Lung (tissue), 12 donors: Measurements from ENCODE around the gene BRMS1L. TPM values are rescaled to one million over a fixed set of nuclear protein-coding genes. Genes with fewer than 3 reads are reported as not detected.
A peak's percentile ranks its signal among the peaks of the same experiment; 100 is the strongest.

Experiments used
- ATAC-seq: fragments of 200-7000 bp; cut with Tn5 transposase; one replicate; pipeline ENCODE4 v1.9.1; 2020; ENCODE audit warnings: moderate number of reproducible peaks; ENCODE audit not compliant: insufficient read depth, low FRiP score
- DNase-seq, 3 donors: peaks; one replicate each; pipeline ENCODE4 v3.0.0-alpha.2; 2013 to 2017
- H3K27ac ChIP-seq, 2 donors: one replicate each; pipeline ENCODE4 v1.5.1; 2013; ENCODE audit warnings: mild to moderate bottlenecking in 2 of 2, moderate library complexity in 2 of 2, control low read depth in 1 of 2, inconsistent platforms in 1 of 2, low read depth in 1 of 2, low read length in 1 of 2
- H3K27me3 ChIP-seq, 3 donors: one replicate each; pipeline ENCODE4 v1.5.1; 2013; ENCODE audit warnings: low read length in 2 of 3; ENCODE audit not compliant: control insufficient read depth in 3 of 3, insufficient read depth in 3 of 3
- H3K36me3 ChIP-seq, 4 donors: one replicate each; pipeline ENCODE4 v1.5.1; 2013; ENCODE audit warnings: low read length in 4 of 4, mild to moderate bottlenecking in 1 of 4, moderate library complexity in 1 of 4; ENCODE audit not compliant: control insufficient read depth in 4 of 4, insufficient read depth in 4 of 4
- H3K4me1 ChIP-seq, 5 donors: one replicate each; pipeline ENCODE4 v1.5.1; 2013; ENCODE audit warnings: low read length in 5 of 5, mild to moderate bottlenecking in 2 of 5, moderate library complexity in 1 of 5; ENCODE audit not compliant: control insufficient read depth in 5 of 5, insufficient read depth in 5 of 5
- H3K4me3 ChIP-seq: one replicate; pipeline ENCODE4 v1.5.1; 2013; ENCODE audit warnings: mild to moderate bottlenecking, control low read depth, moderate library complexity
- H3K9ac ChIP-seq, 2 donors: one replicate each; pipeline ENCODE4 v1.5.1; 2013; ENCODE audit warnings: low read length in 2 of 2, control low read depth in 1 of 2; ENCODE audit not compliant: insufficient read depth in 1 of 2
- H3K9me3 ChIP-seq, 4 donors: one replicate each; pipeline ENCODE4 v1.5.1; 2013; ENCODE audit warnings: low read length in 3 of 4, mild to moderate bottlenecking in 1 of 4, moderate library complexity in 1 of 4; ENCODE audit not compliant: control insufficient read depth in 4 of 4, insufficient read depth in 3 of 4
- CTCF ChIP-seq: IDR thresholded peaks from 2 replicates; pipeline ENCODE4 v1.5.1; 2012; ENCODE audit warnings: mild to moderate bottlenecking; ENCODE audit errors: control extremely low read depth, extremely low read depth
- WGBS, 2 donors: extraction: QIAGEN DNeasy Blood & Tissue Kit; methylation state at CpG; one replicate each; pipeline ENCODE4 v1.1.7; 2013; 5-methylcytosine and 5-hydroxymethylcytosine counted together
- polyA plus RNA-seq, 2 donors: library from polyadenylated mRNA; stranded (reverse); fragments of 200-250 nt; gene quantifications; one replicate each; pipeline ENCODE4 v1.2.1, GENCODE V29; 2013
- total RNA-seq, 2 donors: library from RNA; depleted of rRNA in 1 of 2; stranded (reverse); fragments of >200 nt in 1 of 2; gene quantifications; one replicate each; pipeline ENCODE4 v1.2.1, GENCODE V29; 2014 to 2021
- donor health status: control.
- donor health status: control.
- donor health status: Bipolar disorder and iron deficiency.
- donor health status: healthy.
- donor health status: DM: yes; HTN: yes; CAD: no.

Gene BRMS1L
- total and polyA plus RNA-seq, 4 donors: 5.0 to 17.4 (median 6.3) TPM

- Histone ChIP-seq H3K9ac (no peak overlapping the region), H3K4me1 (peaks cover 0 to 11% (median 0%) of the 10 kb centered on the region in 5 donors), H3K27ac (no peak overlapping the region), H3K4me3 (no peak overlapping the region), H3K9me3 (no peaks in the 10 kb centered on the region), H3K27me3 (no peaks in the 10 kb centered on the region), H3K36me3 (peaks cover 0 to 23% (median 7%) of the 10 kb centered on the region in 4 donors)
- DNase-seq (no peak), ATAC-seq (no peak)
- no peak for TF ChIP-seq CTCF
- WGBS, 2 donors: 93 to 95% methylated on average over 7 of the region's 7 CpGs
Measured at GRCh38 chr14:35858521-35859209, 32.5 kb downstream of the BRMS1L start.

- TF ChIP-seq CTCF: no peak
- Histone ChIP-seq H3K4me1 (peaks cover 0 to 5% (median 0%) of the 10 kb centered on the region in 5 donors), H3K9me3 (no peaks in the 10 kb centered on the region), H3K36me3 (peaks cover 0 to 26% (median 8%) of the 10 kb centered on the region in 4 donors), H3K27me3 (no peaks in the 10 kb centered on the region), H3K27ac (peak overlapping the region in 1 of 2 donors; percentile 16), H3K4me3 (no peak overlapping the region), H3K9ac (no peak overlapping the region)
- no peak for ATAC-seq
- WGBS, 2 donors: 74 to 75% methylated on average over 3 of the region's 3 CpGs
- DNase-seq: no peak
Measured at GRCh38 chr14:35861204-35861868, 35.2 kb downstream of the BRMS1L start.

- ATAC-seq (no peak), DNase-seq (peak in 1 of 3 donors; percentile 8)
- Histone ChIP-seq H3K27me3 (no peaks in the 10 kb centered on the region), H3K4me3 (no peak overlapping the region), H3K9me3 (no peaks in the 10 kb centered on the region), H3K4me1 (peaks cover 0 to under 1% (median 0%) of the 10 kb centered on the region in 5 donors), H3K36me3 (peaks cover 0 to 17% (median 8%) of the 10 kb centered on the region in 4 donors), H3K9ac (no peak overlapping the region), H3K27ac (no peak overlapping the region)
- WGBS, 2 donors: 64 to 67% methylated on average over 6 of the region's 6 CpGs
- TF ChIP-seq CTCF: no peak
Measured at GRCh38 chr14:35865611-35866324, 39.6 kb downstream of the BRMS1L start.
